HG03159 (cell line): ENCODE results near the gene XPNPEP1.
A peak's percentile ranks its signal among the peaks of the same experiment; 100 is the strongest.

Experiments
- ATAC-seq: cut with Tn5 transposase; IDR thresholded peaks from one replicate; pipeline ENCODE4 v1.9.1; 2021; ENCODE audit warnings: mild to moderate bottlenecking, moderate library complexity; ENCODE audit not compliant: unreplicated experiment

The XPNPEP1 gene

GRCh38 chr10:109866995-109867635, 56.2 kb downstream of the XPNPEP1 start:
- no peak for ATAC-seq

- ATAC-seq = peak; percentile 52
Measured at GRCh38 chr10:109866168-109866994, 56.9 kb downstream of the XPNPEP1 start.

GRCh38 chr10:109863775-109864174, 59.5 kb downstream of the XPNPEP1 start:
- no peak for ATAC-seq

- no peak for ATAC-seq
Measured at GRCh38 chr10:109862738-109863137, 60.6 kb downstream of the XPNPEP1 start.

- ATAC-seq = no peak
Measured at GRCh38 chr10:109862041-109862440, 61.3 kb downstream of the XPNPEP1 start.

GRCh38 chr10:109861081-109861480, 62.2 kb downstream of the XPNPEP1 start:
- ATAC-seq = no peak

GRCh38 chr10:109859221-109859620, 64.1 kb downstream of the XPNPEP1 start:
- no peak for ATAC-seq

- ATAC-seq = no peak
Measured at GRCh38 chr10:109855746-109856145, 67.6 kb downstream of the XPNPEP1 start.

- ATAC-seq = no peak
Measured at GRCh38 chr10:109853921-109854320, 69.4 kb downstream of the XPNPEP1 start.

- ATAC-seq = peak; percentile 91
Measured at GRCh38 chr10:109852475-109853037, 70.8 kb downstream of the XPNPEP1 start.

GRCh38 chr10:109851616-109852474, 71.5 kb downstream of the XPNPEP1 start:
- peak; percentile 28 for ATAC-seq

- no peak for ATAC-seq
Measured at GRCh38 chr10:109846832-109847231, 76.5 kb downstream of the XPNPEP1 start.

- ATAC-seq = no peak
Measured at GRCh38 chr10:109845308-109845707, 78.0 kb downstream of the XPNPEP1 start.

GRCh38 chr10:109838592-109839244, 84.6 kb downstream of the XPNPEP1 start:
- ATAC-seq = peak; percentile 62

GRCh38 chr10:109837384-109837783, 85.9 kb downstream of the XPNPEP1 start:
- no peak for ATAC-seq

GRCh38 chr10:109835257-109835656, 88.1 kb downstream of the XPNPEP1 start:
- ATAC-seq = no peak

- no peak for ATAC-seq
Measured at GRCh38 chr10:109831846-109832245, 91.5 kb downstream of the XPNPEP1 start.

GRCh38 chr10:109824206-109824605, 99.1 kb downstream of the XPNPEP1 start:
- ATAC-seq = no peak

- no peak for ATAC-seq
Measured at GRCh38 chr10:109823196-109823595, 100.1 kb downstream of the XPNPEP1 start.

- no peak for ATAC-seq
Measured at GRCh38 chr10:109821672-109822071, 101.6 kb downstream of the XPNPEP1 start.
